GM19025 (cell line): ENCODE results near the gene ARRB1.
"Not testable (repeated sequence)": the region's sequence is repeated elsewhere in the genome, so short reads cannot be mapped to it uniquely, and the experiment has no call there.

Experiments used
- ATAC-seq: cut with Tn5 transposase; IDR thresholded peaks from one replicate; pipeline ENCODE4 v1.9.1; 2021; ENCODE audit warnings: mild to moderate bottlenecking, low read depth, moderate library complexity; ENCODE audit not compliant: unreplicated experiment

The ARRB1 gene

GRCh38 chr11:75277991-75278790 is 73.3 kb downstream of the ARRB1 start:
- ATAC-seq: no peak

GRCh38 chr11:75277211-75277805 is 74.2 kb downstream of the ARRB1 start:
- no peak for ATAC-seq

GRCh38 chr11:75276686-75277085 is 74.8 kb downstream of the ARRB1 start:
- ATAC-seq: no peak

GRCh38 chr11:75276186-75276585 is 75.3 kb downstream of the ARRB1 start:
- no peak for ATAC-seq

GRCh38 chr11:75275581-75275980 is 75.9 kb downstream of the ARRB1 start:
- no peak for ATAC-seq

GRCh38 chr11:75274716-75275115 is 76.7 kb downstream of the ARRB1 start:
- not testable (repeated sequence) for ATAC-seq

- no peak for ATAC-seq
Observed at GRCh38 chr11:75273411-75274391, 77.8 kb downstream of the ARRB1 start.

GRCh38 chr11:75272821-75273301 is 78.6 kb downstream of the ARRB1 start:
- ATAC-seq: no peak

GRCh38 chr11:75272391-75272790 is 79.1 kb downstream of the ARRB1 start:
- no peak for ATAC-seq

- ATAC-seq: no peak
Observed at GRCh38 chr11:75271730-75272129, 79.7 kb downstream of the ARRB1 start.

GRCh38 chr11:75270896-75271418 is 80.5 kb downstream of the ARRB1 start:
- no peak for ATAC-seq

GRCh38 chr11:75269896-75270295 is 81.6 kb downstream of the ARRB1 start:
- ATAC-seq: no peak

- ATAC-seq: no peak
Observed at GRCh38 chr11:75269367-75269660, 82.1 kb downstream of the ARRB1 start.

GRCh38 chr11:75268626-75269366 is 82.7 kb downstream of the ARRB1 start:
- ATAC-seq: no peak

GRCh38 chr11:75267171-75267970 is 84.1 kb downstream of the ARRB1 start:
- no peak for ATAC-seq

- no peak for ATAC-seq
Observed at GRCh38 chr11:75265851-75266531, 85.5 kb downstream of the ARRB1 start.

GRCh38 chr11:75264971-75265370 is 86.5 kb downstream of the ARRB1 start:
- ATAC-seq: no peak

GRCh38 chr11:75264356-75264755 is 87.1 kb downstream of the ARRB1 start:
- no peak for ATAC-seq

- no peak for ATAC-seq
Observed at GRCh38 chr11:75263944-75264349, 87.5 kb downstream of the ARRB1 start.
